DMS153 (cell line): ENCODE data around the gene FIBP.

Source experiments
- DNase-seq: peaks from one replicate; lab custom pipeline; 2025; lab: John Stamatoyannopoulos, UW

The FIBP gene

DNA sequence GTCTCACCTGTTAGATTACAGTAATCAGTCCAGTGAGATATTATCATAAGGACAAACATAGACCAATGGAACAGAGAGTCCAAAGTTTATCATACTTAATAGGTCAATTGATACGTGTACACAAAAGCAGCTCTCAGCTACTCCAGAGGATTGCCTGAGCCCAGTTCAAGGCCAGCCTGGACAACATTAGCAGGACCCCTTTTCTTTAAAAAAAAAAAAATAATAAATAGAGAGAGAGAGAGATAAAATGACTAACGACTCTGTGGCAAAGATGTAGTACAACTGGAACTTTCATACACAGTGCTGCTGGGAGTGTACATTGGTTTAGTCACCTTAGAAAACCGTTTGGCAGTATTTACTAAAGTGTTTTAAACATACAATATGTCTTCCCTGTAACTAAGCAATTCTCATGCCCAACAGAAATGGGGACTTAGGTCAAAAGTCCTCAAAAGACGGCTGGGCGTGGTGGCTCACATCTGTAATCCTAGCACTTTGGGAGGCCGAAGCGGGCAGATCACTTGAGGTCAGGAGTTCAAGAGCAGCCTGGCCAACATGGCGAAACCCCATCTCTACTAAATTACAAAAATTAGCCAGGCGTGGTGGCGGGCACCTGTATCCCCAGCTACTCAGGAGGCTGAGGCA lies 43.9 kb downstream of the FIBP start:
- no peak for DNase-seq

GRCh38 chr11:65843811-65844210 lies 44.5 kb downstream of the FIBP start:
- no peak for DNase-seq

DNA sequence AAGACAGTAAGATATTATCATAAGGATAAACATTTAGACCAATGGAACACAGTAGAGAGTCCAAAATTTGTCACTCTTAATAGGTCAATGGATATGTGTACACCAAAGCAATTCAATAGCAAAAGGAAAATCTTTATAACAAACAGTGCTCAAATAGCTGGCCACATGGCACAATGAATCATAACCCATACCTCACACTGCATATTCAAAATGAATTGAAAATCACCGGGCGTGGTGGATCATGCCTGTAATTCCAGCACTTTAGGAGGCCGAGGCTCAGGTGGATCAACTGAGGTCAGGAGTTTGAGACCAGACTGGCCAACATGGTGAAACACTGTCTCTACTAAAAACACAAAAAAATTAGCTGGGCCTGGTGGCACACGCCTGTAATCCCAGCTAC lies 46.1 kb downstream of the FIBP start:
- no peak for DNase-seq

DNA sequence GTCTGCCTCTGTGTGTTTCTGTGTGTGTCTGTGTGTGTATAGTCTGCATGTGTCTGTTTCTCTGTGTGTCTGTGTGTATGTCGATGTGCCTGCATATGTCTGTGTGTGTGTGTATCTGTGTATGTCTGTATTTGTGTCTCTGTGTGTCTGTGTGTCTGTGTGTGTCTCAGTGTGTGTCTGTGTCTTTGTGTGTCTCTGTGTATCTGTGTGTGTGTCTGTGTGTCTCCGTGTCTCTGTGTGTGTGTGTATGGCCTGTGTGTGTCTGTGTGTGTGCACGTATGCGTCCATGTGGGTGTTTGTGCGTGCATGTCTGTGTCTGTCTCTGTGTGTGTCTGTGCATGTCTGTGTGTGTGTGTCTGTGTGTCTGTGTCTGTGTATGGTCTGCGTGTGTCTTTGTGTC lies 54.1 kb downstream of the FIBP start:
- DNase-seq: no peak
